ENCODE measurements around the gene C1D.

DNA sequence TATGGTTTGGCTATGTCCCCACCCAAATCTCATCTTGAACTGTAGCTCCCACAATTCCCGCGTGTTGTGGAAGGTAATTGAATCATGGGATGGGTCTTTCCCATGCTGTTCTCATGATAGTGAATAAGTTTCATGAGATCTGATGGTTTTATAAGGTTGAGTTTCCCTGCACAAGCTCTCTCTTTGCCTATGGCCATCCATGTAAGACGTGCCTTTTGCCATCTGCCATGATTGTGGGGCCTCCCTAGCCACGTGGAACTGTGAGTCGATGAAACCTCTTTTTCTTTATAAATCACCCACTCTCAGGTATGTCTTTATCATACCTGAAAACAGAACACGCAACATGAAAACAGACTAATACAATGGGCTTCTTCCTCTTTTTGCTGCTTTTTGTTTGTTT, 11.2 kb upstream of the C1D start:
- TF ChIP-seq, protein P1, sequence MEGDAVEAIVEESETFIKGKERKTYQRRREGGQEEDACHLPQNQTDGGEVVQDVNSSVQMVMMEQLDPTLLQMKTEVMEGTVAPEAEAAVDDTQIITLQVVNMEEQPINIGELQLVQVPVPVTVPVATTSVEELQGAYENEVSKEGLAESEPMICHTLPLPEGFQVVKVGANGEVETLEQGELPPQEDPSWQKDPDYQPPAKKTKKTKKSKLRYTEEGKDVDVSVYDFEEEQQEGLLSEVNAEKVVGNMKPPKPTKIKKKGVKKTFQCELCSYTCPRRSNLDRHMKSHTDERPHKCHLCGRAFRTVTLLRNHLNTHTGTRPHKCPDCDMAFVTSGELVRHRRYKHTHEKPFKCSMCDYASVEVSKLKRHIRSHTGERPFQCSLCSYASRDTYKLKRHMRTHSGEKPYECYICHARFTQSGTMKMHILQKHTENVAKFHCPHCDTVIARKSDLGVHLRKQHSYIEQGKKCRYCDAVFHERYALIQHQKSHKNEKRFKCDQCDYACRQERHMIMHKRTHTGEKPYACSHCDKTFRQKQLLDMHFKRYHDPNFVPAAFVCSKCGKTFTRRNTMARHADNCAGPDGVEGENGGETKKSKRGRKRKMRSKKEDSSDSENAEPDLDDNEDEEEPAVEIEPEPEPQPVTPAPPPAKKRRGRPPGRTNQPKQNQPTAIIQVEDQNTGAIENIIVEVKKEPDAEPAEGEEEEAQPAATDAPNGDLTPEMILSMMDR (IDR thresholded peaks at IDR 0.05 in 2 of 3, conservative IDR thresholded peaks at IDR 0.05 in 1 of 3; ENCODE audit: borderline replicate concordance in 1 of 3, insufficient read depth in 1 of 3, low read depth in 2 of 3, low read length in 2 of 3) = no peak
- TF ChIP-seq JUND (IDR thresholded peaks at IDR 0.05) = no peak
- TF ChIP-seq, protein P2, sequence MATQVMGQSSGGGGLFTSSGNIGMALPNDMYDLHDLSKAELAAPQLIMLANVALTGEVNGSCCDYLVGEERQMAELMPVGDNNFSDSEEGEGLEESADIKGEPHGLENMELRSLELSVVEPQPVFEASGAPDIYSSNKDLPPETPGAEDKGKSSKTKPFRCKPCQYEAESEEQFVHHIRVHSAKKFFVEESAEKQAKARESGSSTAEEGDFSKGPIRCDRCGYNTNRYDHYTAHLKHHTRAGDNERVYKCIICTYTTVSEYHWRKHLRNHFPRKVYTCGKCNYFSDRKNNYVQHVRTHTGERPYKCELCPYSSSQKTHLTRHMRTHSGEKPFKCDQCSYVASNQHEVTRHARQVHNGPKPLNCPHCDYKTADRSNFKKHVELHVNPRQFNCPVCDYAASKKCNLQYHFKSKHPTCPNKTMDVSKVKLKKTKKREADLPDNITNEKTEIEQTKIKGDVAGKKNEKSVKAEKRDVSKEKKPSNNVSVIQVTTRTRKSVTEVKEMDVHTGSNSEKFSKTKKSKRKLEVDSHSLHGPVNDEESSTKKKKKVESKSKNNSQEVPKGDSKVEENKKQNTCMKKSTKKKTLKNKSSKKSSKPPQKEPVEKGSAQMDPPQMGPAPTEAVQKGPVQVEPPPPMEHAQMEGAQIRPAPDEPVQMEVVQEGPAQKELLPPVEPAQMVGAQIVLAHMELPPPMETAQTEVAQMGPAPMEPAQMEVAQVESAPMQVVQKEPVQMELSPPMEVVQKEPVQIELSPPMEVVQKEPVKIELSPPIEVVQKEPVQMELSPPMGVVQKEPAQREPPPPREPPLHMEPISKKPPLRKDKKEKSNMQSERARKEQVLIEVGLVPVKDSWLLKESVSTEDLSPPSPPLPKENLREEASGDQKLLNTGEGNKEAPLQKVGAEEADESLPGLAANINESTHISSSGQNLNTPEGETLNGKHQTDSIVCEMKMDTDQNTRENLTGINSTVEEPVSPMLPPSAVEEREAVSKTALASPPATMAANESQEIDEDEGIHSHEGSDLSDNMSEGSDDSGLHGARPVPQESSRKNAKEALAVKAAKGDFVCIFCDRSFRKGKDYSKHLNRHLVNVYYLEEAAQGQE (IDR thresholded peaks at IDR 0.05; ENCODE audit: low read depth) = no peak
- TF ChIP-seq EZH2 (IDR thresholded peaks at IDR 0.05) = no peak
- no peak for TF ChIP-seq POLR2A (IDR thresholded peaks at IDR 0.05; ENCODE audit: borderline replicate concordance, extremely low read depth, insufficient read depth, insufficient read length)
- TF ChIP-seq SRF (IDR thresholded peaks at IDR 0.05; ENCODE audit: low read depth) = no peak
- no peak for TF ChIP-seq POLR2AphosphoS5 (IDR thresholded peaks at IDR 0.05; ENCODE audit: low read depth, low read length)
- TF ChIP-seq YY1 (IDR thresholded peaks at IDR 0.05; ENCODE audit: extremely low read depth, insufficient replicate concordance, low read depth, low read length) = no peak
- no peak for TF ChIP-seq ELF1 (IDR thresholded peaks at IDR 0.05; ENCODE audit: borderline replicate concordance, low read depth)
- TF ChIP-seq ZFX (IDR thresholded peaks at IDR 0.05) = no peak
- no peak for TF ChIP-seq MAX (IDR thresholded peaks at IDR 0.05)
